ENCODE results near the gene GALNT18.

Gene GALNT18

DNA sequence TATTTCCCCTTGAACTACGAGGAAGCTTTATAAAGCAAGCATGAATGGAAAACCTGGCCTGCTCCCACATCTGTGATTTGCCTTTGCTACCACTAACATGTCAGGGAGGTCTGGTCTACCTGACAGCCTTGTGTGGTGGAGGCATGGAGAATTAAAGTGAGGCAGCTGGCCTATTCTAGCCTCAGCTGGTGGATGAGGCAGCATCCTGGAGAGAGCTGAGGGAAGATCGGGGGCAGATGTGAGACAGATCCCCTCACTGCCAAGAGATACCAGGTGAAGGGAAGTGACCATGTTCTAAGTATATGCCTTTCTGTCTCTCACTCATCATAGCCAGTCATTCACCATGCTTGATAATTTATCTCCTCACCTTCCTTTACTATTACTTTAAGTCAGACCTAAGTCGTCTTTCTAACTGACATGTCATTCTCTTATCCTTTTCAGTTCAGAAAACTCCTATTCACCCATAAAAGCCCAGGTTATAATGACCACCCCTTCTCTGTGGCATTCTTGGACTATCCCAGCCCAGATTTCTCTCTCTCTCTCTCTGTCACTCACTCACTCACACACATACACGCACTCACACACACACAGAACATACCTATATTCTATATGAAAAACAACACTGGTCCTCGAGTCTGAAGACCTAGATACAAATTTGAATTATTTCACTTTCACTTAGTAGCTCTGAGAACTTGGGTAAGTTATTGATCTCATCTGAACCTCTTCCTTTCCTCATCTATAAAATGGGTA, 359.5 kb downstream of the GALNT18 start:
- TF ChIP-seq CREB5 (CRISPR knock-in tag; IDR thresholded peaks at IDR 0.05; ENCODE audit: low read depth) = no peak
- peak; percentile 73; the same call in 1 of the 2 replicates for TF ChIP-seq ZFP3 (CRISPR knock-in tag; IDR thresholded peaks at IDR 0.05)
- no peak for ATAC-seq

GRCh38 chr11:11261629-11262028, 360.2 kb downstream of the GALNT18 start:
- ATAC-seq = no peak
- TF ChIP-seq CSDC2 (CRISPR knock-in tag; IDR thresholded peaks at IDR 0.05) = no peak
- TF ChIP-seq PPARA (CRISPR knock-in tag; IDR thresholded peaks at IDR 0.05; ENCODE audit: borderline replicate concordance) = no peak
- TF ChIP-seq, protein P1, sequence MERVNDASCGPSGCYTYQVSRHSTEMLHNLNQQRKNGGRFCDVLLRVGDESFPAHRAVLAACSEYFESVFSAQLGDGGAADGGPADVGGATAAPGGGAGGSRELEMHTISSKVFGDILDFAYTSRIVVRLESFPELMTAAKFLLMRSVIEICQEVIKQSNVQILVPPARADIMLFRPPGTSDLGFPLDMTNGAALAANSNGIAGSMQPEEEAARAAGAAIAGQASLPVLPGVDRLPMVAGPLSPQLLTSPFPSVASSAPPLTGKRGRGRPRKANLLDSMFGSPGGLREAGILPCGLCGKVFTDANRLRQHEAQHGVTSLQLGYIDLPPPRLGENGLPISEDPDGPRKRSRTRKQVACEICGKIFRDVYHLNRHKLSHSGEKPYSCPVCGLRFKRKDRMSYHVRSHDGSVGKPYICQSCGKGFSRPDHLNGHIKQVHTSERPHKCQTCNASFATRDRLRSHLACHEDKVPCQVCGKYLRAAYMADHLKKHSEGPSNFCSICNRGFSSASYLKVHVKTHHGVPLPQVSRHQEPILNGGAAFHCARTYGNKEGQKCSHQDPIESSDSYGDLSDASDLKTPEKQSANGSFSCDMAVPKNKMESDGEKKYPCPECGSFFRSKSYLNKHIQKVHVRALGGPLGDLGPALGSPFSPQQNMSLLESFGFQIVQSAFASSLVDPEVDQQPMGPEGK (CRISPR knock-in tag; IDR thresholded peaks at IDR 0.05; ENCODE audit: borderline replicate concordance) = no peak
- no peak for TF ChIP-seq ZC3H10 (CRISPR knock-in tag; IDR thresholded peaks at IDR 0.05)
- no peak for TF ChIP-seq BACH2 (CRISPR knock-in tag; IDR thresholded peaks at IDR 0.05; ENCODE audit: borderline replicate concordance)

DNA sequence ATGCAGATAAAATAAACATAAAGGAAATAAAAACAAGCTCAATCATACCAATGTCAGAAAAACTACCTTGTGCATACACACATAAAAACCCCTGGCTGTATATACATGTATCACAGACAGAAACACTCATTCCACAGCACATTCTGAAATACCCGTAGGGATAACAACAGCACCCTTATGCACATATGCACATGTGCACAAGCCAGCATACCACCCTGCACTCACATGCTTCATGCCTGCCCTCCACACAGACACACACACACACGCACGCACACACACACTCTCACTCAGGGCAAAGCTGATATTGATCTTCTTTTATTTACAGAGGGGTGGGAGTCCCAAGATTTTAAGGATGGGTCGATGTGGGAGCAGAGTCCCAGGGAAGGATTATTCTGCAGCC, 360.9 kb downstream of the GALNT18 start:
- no peak for ATAC-seq
- TF ChIP-seq RARB (CRISPR knock-in tag; IDR thresholded peaks at IDR 0.05) = no peak
- no peak for TF ChIP-seq ESRRG (CRISPR knock-in tag; IDR thresholded peaks at IDR 0.05)
- no peak for TF ChIP-seq PPARA (CRISPR knock-in tag; IDR thresholded peaks at IDR 0.05; ENCODE audit: borderline replicate concordance)
- no peak for TF ChIP-seq ZFP3 (CRISPR knock-in tag; IDR thresholded peaks at IDR 0.05)
- TF ChIP-seq ZFP30 (CRISPR knock-in tag; IDR thresholded peaks at IDR 0.05) = no peak
- TF ChIP-seq TSHZ2 (CRISPR knock-in tag; IDR thresholded peaks at IDR 0.05) = no peak
- TF ChIP-seq CSDC2 (CRISPR knock-in tag; IDR thresholded peaks at IDR 0.05) = no peak
- no peak for TF ChIP-seq POU6F1 (CRISPR knock-in tag; IDR thresholded peaks at IDR 0.05; ENCODE audit: borderline replicate concordance, low read depth)
- TF ChIP-seq CREB5 (CRISPR knock-in tag; IDR thresholded peaks at IDR 0.05; ENCODE audit: low read depth) = no peak
- no peak for TF ChIP-seq ZNF565 (CRISPR knock-in tag; conservative IDR thresholded peaks at IDR 0.05; ENCODE audit: low read depth)
- TF ChIP-seq SNAI2 (CRISPR knock-in tag; IDR thresholded peaks at IDR 0.05) = no peak

DNA sequence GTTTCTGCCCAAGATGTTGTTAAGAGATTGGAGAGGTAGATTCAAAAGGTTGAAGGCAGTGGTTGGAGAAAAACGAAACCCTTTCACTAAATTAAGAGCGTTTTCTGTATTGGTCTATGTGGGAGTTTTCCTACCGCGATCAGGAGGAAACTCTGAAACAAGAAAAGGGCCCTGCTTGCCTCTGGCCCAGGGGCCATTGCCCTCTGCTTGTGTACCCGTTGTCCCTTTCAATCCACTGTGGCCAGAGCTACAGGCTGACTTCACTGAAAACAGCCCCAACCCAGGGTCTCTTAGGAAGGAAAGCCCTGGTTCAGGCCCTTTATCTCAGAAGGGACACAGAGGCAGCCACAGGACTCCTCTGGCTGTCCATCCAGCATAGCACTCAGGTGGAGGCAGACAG, 367.8 kb downstream of the GALNT18 start:
- ATAC-seq = no peak
- TF ChIP-seq TSHZ2 (CRISPR knock-in tag; IDR thresholded peaks at IDR 0.05) (no peak), BACH2 (CRISPR knock-in tag; IDR thresholded peaks at IDR 0.05; ENCODE audit: borderline replicate concordance) (no peak), ZNF8 (CRISPR knock-in tag; IDR thresholded peaks at IDR 0.05) (no peak), PPARA (CRISPR knock-in tag; IDR thresholded peaks at IDR 0.05; ENCODE audit: borderline replicate concordance) (no peak), ZFP3 (CRISPR knock-in tag; IDR thresholded peaks at IDR 0.05) (no peak), ESRRG (CRISPR knock-in tag; IDR thresholded peaks at IDR 0.05) (no peak), OSR1 (CRISPR knock-in tag; IDR thresholded peaks at IDR 0.05) (no peak), ISL1 (CRISPR knock-in tag; IDR thresholded peaks at IDR 0.05) (no peak), ZNF70 (CRISPR knock-in tag; IDR thresholded peaks at IDR 0.05) (no peak)
- TF ChIP-seq, protein P1 (CRISPR knock-in tag; IDR thresholded peaks at IDR 0.05; ENCODE audit: borderline replicate concordance) = no peak
- TF ChIP-seq, protein P2, sequence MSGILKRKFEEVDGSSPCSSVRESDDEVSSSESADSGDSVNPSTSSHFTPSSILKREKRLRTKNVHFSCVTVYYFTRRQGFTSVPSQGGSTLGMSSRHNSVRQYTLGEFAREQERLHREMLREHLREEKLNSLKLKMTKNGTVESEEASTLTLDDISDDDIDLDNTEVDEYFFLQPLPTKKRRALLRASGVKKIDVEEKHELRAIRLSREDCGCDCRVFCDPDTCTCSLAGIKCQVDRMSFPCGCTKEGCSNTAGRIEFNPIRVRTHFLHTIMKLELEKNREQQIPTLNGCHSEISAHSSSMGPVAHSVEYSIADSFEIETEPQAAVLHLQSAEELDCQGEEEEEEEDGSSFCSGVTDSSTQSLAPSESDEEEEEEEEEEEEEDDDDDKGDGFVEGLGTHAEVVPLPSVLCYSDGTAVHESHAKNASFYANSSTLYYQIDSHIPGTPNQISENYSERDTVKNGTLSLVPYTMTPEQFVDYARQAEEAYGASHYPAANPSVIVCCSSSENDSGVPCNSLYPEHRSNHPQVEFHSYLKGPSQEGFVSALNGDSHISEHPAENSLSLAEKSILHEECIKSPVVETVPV (CRISPR knock-in tag; IDR thresholded peaks at IDR 0.05) = no peak

Data from SK-N-SH treated with all-trans-retinoic acid at 6 μM for 48 hours (cell line).